ENCODE results near the gene PDE10A.
A peak's percentile ranks its signal among the peaks of the same experiment; 100 is the strongest.

Gene PDE10A

GRCh38 chr6:165662749-165663376, at the start of gene PDE10A:
Gene PDE10A, minus strand, starts transcription at chr6:165663241. Its CDS starts 430 bp downstream, at chr6:165662811.
- DNase-seq: no peak

- no peak for DNase-seq
Measured at GRCh38 chr6:165708985-165709576, 46.0 kb upstream of the PDE10A start.

GRCh38 chr6:165707067-165707853, 44.2 kb upstream of the PDE10A start:
- DNase-seq: no peak

- DNase-seq: no peak
Measured at GRCh38 chr6:165705941-165706340, 42.9 kb upstream of the PDE10A start.

- DNase-seq: no peak
Measured at GRCh38 chr6:165704045-165704748, 41.2 kb upstream of the PDE10A start.

GRCh38 chr6:165702669-165703068, 39.6 kb upstream of the PDE10A start:
- DNase-seq: no peak

- no peak for DNase-seq
Measured at GRCh38 chr6:165701564-165702354, 38.7 kb upstream of the PDE10A start.

- no peak for DNase-seq
Measured at GRCh38 chr6:165701005-165701404, 38.0 kb upstream of the PDE10A start.

GRCh38 chr6:165698868-165699267, 35.8 kb upstream of the PDE10A start:
- no peak for DNase-seq

GRCh38 chr6:165697171-165697570, 34.1 kb upstream of the PDE10A start:
- no peak for DNase-seq

- no peak for DNase-seq
Measured at GRCh38 chr6:165695722-165696515, 32.9 kb upstream of the PDE10A start.

GRCh38 chr6:165694296-165694695, 31.3 kb upstream of the PDE10A start:
- no peak for DNase-seq

- DNase-seq: no peak
Measured at GRCh38 chr6:165692106-165692653, 29.1 kb upstream of the PDE10A start.

GRCh38 chr6:165689699-165690098, 26.7 kb upstream of the PDE10A start:
- no peak for DNase-seq

GRCh38 chr6:165686596-165687365, 23.7 kb upstream of the PDE10A start:
- no peak for DNase-seq

- peak; percentile 32 for DNase-seq
Measured at GRCh38 chr6:165685302-165685701, 22.3 kb upstream of the PDE10A start.

- DNase-seq: peak; percentile 63
Measured at GRCh38 chr6:165684333-165684732, 21.3 kb upstream of the PDE10A start.

GRCh38 chr6:165680975-165681374, 17.9 kb upstream of the PDE10A start:
- DNase-seq: no peak

GRCh38 chr6:165679326-165679725, 16.3 kb upstream of the PDE10A start:
- DNase-seq: no peak

- no peak for DNase-seq
Measured at GRCh38 chr6:165678904-165679303, 15.9 kb upstream of the PDE10A start.

GRCh38 chr6:165678429-165678828, 15.4 kb upstream of the PDE10A start:
- DNase-seq: no peak
